ENCODE data around the gene CPSF3. TPM values are rescaled to one million over a fixed set of nuclear protein-coding genes. Genes with fewer than 3 reads are reported as not detected.

Gene CPSF3
- total RNA-seq: 10 to 100 TPM; 57.9 to 64.6 TPM

DNA sequence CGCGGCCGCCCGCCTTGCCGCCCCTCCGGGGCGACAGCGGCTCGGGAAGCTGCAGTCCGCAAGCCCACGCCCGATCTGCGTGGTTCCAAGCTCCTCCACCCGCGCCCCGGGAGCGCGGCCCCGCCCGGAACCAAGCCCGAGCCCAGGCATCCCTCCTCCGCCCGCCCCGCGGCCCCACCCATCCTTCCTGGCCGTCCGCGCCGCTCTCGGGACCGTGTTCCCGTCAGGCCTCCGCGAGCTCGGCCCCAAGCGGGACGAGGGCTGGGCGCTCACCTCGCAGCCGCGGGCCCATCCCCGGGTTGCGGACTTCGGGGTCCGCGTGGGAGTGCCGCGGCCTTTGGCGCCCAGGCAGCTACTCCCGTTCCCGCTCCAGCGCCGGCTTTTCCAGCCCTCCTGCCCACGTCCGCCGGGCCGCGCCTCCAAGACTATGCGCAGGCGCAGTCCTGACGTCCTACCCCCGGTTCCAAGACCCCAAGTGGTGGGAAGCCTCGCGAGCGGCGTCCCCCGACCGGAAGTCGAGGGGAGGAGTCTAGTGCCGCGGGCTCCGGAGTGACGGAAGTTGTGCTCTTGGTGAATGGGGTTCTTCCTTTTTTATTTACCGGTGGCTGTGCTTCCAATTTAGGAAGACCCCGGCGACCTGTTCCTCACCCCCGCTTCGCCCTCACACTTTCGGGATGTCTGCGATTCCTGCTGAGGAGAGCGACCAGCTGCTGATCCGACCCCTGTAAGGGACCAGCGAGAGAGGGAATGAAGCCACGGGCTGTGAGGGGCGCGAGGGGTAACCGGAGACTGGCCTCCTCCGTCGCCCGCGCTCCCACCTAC, at the start of gene CPSF3, which contains the start of gene ITGB1BP1:
Gene CPSF3, plus strand, starts transcription at position 555 of the 822 bp plus-strand sequence. Its CDS starts 120 bp downstream, at position 675.
Gene ITGB1BP1, minus strand, starts transcription at position 429 of the 822 bp plus-strand sequence. CDS start 4,831 bp downstream, outside the sequence.
- CTCF ChIA-PET: interaction anchor here (1.0 to 1.8 kb wide), 4 partner anchors 10 to 284 kb away, joined by 3 to 7 read pairs (median 4); partner anchors contain the start of gene IAH1
- Mint-ChIP-seq H3K9me3 (ENCODE audit: low read depth) (no peaks in the 10 kb centered on the region), H3K4me3 (no peak within 1 kb of the TSS), H3K27me3 (no peaks in the 10 kb centered on the region), H3K27ac (no peak within 1 kb of the TSS), H3K4me1 (peaks cover 35% of the 10 kb centered on the region), H3K36me3 (peaks cover 15% of the 10 kb centered on the region)
- peak; percentile 90 for ATAC-seq
- DNase-seq: peak; percentile 99

DNA sequence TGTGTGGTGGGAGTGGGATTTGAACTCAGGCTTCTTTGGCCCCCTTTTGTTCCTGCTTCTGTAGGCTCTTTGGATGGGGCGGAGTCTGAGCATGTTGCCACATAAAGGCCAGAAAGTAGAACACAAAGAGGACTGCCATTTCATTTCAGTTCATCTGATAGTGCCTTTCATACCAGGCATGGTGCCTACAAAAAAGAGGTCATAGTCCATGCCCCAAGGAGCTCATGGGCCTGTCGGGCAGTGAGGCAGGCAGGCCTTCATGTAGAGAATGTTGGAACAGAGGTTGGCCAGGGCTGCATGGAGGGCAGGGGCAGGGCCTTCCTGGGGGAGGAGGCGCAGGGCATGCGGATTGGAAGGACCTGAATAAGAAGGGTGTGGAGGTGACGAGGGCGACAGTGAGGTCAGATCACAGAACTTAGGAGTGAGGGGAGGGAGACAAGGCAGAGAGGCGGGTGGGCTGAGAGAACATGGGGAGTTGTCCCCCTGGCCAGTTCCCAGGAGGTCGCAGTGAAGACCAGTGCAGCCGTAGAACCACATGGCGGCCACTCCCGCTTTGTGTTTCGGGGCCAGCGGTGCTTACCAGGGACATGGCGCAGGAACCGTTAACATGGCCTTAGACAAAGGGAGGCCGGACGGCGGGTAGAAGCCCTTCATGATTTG, 49.3 kb upstream of the CPSF3 start:
- H3K4me3 Mint-ChIP-seq: no peak overlapping the region

DNA sequence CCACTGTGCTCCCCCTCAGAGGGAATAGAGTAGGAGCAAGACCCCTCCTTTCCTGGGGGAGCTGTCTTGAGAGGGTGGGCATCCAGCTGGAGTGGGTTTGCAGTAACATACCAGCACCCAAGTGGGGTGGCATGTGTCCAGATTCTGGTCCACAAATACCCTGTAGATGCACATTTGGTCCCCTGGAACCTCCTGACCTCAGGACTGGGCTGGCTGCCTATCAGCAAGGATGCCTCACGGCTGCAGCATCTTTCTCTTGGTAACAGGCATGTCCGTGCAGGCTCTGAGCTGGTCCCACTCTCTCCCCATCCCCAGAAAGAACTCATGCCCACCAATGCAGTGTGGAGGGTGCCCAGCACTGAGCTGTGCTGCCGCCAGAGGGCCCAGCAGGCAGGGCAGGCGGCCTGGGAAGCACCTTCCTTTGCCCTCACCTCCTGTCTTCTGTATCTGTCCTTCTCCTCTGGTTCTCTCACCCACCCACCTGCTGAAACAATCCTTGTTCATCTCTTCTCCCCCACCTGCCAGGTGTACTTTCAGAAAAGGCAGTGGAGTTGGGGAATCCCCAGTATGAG, 47.5 kb upstream of the CPSF3 start:
- CTCF ChIA-PET: interaction anchor here (1.0 kb wide), 1 partner anchor 11 kb away, joined by 3 read pairs; no protein-coding TSS in a partner anchor
- no peak for ATAC-seq
- no peak overlapping the region for H3K4me3 Mint-ChIP-seq
- no peaks in the 10 kb centered on the region for H3K9me3 Mint-ChIP-seq (ENCODE audit: low read depth)
- no peaks in the 10 kb centered on the region for H3K36me3 Mint-ChIP-seq
- peaks cover 15% of the 10 kb centered on the region for H3K27me3 Mint-ChIP-seq
- no peaks in the 10 kb centered on the region for H3K4me1 Mint-ChIP-seq
- DNase-seq: no peak
- no peak overlapping the region for H3K27ac Mint-ChIP-seq

More for the DNA sequence above, 49.3 kb upstream of the CPSF3 start:
- no peaks in the 10 kb centered on the region for H3K9me3 Mint-ChIP-seq (ENCODE audit: low read depth)
- ATAC-seq: no peak
- CTCF ChIA-PET: no interaction called here
- H3K27ac Mint-ChIP-seq: no peak overlapping the region
- H3K4me1 Mint-ChIP-seq: no peaks in the 10 kb centered on the region
- H3K27me3 Mint-ChIP-seq: peaks cover 15% of the 10 kb centered on the region
- no peaks in the 10 kb centered on the region for H3K36me3 Mint-ChIP-seq
- DNase-seq: no peak

DNA sequence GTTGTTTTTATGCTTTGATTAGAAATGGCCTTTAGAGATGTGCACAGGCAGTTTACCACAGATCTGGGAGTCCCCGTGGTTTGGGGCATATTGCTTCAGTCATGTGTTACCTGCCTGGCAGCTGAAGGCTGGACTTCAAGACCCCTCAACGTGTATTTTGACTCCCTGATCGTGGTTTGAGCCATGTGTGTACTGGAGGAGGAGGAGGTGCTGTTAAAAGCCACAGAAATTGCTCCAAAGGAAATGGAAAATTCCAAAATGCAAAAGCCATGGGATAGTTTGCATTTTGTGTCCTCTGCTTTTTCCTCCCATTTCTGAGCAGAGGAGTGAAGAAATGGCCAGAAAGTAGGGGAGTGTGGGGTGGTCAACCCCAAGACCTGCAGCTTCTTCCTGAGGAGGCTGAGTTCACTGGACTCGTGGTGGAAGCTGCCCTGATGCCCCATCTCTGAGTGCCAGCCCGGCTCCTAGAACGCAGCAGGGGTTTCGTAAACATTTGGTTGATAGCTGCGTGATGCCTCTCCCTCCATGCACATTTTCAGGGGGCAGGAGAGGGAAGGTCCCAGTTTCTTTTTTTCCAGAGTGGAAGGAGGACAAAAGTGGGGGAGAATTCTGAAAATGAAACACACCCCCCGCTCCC, 45.9 kb upstream of the CPSF3 start:
- peaks cover 11% of the 10 kb centered on the region for H3K27me3 Mint-ChIP-seq
- H3K4me1 Mint-ChIP-seq: no peaks in the 10 kb centered on the region
- no peak for ATAC-seq

DNA sequence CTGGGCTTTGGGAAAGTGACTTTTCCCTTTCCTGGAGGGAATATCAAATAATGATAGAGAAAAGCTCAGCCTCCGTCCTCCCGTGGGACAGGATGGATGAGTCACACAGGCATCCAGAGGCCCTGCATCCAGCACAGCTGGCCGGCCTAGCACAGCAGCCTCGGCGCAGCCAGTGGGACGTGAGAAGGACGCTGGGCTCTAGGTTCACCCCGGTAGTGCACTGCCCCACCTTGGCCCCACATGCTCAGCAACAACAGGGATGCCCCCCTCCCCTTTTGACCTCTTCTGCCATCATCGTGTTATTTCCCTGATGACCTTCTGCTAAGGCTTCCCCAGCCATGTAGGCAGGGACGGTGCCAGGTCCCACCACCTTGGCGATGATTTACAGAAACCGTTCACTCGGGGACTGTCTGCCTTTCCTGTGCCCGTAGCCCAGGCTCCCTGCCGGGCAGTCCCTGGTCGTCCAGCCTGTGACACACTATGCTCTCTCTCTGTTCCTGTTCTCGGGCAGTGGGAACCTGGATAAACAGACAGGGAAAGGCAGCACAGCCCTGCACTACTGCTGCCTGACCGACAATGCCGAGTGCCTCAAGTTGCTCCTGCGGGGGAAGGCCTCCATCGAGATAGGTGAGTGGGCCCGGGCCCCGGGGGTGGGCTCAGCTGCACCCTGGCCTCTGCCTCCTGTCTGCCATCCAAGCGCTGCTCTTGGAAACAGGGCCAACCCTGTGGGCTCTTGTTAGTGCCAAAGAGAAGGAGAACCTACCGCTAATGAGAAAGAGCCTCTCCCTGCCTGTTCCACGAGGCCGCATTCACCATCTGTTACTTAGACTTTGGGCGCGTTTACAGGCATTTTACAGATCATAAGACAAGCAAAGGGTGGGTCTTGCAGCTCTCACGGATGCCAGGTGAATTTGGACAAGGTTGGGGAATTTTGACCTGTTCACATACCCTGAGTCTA, 44.7 kb upstream of the CPSF3 start:
- CTCF ChIA-PET: no interaction called here
- no peaks in the 10 kb centered on the region for H3K9me3 Mint-ChIP-seq (ENCODE audit: low read depth)

More for the DNA sequence above, 45.9 kb upstream of the CPSF3 start:
- no peak for DNase-seq
- Mint-ChIP-seq H3K27ac (no peak overlapping the region), H3K9me3 (ENCODE audit: low read depth) (no peaks in the 10 kb centered on the region), H3K4me3 (no peak overlapping the region), H3K36me3 (no peaks in the 10 kb centered on the region)
- CTCF ChIA-PET: interaction anchor here (0.5 kb wide), 1 partner anchor 44 kb away, joined by 3 read pairs; no protein-coding TSS in a partner anchor

DNA sequence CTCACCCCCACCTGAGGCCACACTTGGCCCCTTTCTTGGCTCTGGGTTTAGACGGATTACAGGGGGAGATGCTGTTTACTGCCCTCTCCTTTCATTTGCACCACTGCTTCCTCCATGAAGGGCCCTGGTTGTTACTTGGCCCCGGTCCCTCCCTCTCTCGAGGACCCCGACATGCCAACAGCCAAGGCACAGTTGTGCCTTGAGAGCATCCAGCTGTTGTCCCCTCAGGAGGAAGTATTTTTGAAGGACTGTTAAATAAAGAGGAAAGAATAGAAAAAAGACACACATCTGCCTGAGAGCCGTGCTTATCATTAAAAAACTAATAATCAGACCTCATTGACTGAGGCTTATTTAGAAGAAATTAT, 44.1 kb upstream of the CPSF3 start:
- H3K9me3 Mint-ChIP-seq (ENCODE audit: low read depth): no peaks in the 10 kb centered on the region
- H3K4me3 Mint-ChIP-seq: no peak overlapping the region
- peaks cover 11% of the 10 kb centered on the region for H3K27me3 Mint-ChIP-seq
- no peaks in the 10 kb centered on the region for H3K36me3 Mint-ChIP-seq
- H3K4me1 Mint-ChIP-seq: no peaks in the 10 kb centered on the region
- CTCF ChIA-PET: no interaction called here
- H3K27ac Mint-ChIP-seq: no peak overlapping the region
- no peak for ATAC-seq
- no peak for DNase-seq

More for the DNA sequence above, 44.7 kb upstream of the CPSF3 start:
- Mint-ChIP-seq H3K27me3 (peaks cover 11% of the 10 kb centered on the region), H3K4me1 (no peaks in the 10 kb centered on the region), H3K4me3 (no peak overlapping the region), H3K36me3 (no peaks in the 10 kb centered on the region), H3K27ac (no peak overlapping the region)
- DNase-seq: no peak
- ATAC-seq: no peak

DNA sequence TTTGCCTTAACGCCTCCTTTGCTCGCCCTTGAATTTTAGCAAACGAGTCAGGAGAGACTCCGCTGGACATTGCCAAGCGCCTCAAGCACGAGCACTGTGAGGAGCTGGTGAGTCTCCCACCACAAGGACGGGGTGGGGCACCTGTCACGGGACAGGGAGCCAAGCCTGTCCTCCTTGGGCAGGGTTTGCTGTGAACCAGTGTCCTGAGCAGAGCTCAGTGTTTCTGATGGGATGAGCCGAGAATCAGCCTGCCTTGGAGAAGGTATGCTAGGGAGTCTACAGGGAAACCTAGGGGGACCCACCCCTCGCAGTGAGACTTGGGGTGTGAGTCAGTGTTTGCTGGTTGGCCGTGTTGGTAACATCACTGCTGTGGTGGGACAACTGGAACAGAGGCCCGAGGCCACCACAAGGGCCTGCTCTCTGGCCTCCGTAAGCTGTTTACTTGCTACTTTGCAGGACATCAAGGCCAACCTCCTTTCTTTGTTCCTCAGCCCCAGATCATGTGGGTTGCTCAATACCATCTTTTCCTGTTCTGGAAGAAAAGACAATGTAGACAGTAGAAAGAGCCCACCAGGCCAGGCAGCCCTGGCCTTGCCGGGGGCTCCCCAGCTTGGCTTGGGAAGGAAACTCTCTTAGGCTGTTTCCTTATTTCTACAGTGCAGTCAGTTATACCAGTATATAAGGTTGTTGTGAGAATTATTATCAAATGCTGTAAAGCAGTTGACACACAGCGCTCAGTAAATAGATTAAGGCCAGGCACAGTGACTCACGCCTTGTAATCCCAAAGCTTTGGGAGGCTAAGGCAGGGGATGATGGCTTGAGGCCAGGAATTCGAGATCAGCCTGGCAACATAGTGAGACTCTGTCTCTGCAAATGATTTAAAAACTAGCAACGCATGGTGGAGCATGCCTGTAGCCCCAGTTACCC, 42.5 kb upstream of the CPSF3 start:
- DNase-seq (no peak), ATAC-seq (no peak)
- H3K9me3 Mint-ChIP-seq (ENCODE audit: low read depth): no peaks in the 10 kb centered on the region
- CTCF ChIA-PET: no interaction called here
- no peaks in the 10 kb centered on the region for H3K36me3 Mint-ChIP-seq
- no peak overlapping the region for H3K27ac Mint-ChIP-seq
- peaks cover 11% of the 10 kb centered on the region for H3K27me3 Mint-ChIP-seq
- H3K4me1 Mint-ChIP-seq: no peaks in the 10 kb centered on the region
- no peak overlapping the region for H3K4me3 Mint-ChIP-seq

DNA sequence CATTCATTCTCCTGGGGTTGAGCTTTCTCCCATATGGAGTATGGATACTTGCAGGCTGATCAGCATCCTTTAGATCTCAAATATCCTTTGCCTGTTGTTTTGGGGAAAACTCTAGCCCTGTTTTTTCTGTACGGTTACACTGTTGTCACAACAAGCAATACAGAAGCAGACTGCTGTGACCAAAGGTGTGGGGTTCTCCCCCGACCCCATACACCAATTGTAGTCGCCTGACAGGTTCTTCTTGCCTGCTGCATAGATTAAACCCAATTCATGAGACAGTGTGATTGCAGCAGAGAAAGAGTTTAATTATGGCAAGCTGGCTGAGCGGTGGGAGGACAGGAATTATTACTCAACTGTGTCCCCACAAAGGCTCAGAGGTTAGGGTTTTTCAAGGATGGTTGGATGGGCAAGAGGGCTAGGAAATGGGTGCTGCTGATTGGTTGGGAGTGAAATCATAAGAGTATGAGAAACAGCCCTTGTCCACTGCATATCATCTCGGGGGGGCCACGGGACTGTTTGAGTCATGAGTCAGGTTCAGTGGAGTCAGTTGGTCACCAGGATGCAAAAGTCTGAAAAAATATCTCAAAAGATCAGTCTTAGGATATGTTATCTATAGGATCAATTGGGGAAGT, 40.7 kb upstream of the CPSF3 start:
- H3K36me3 Mint-ChIP-seq: no peaks in the 10 kb centered on the region
- CTCF ChIA-PET: no interaction called here
- no peaks in the 10 kb centered on the region for H3K27me3 Mint-ChIP-seq
- ATAC-seq: no peak
- no peak overlapping the region for H3K27ac Mint-ChIP-seq
- no peaks in the 10 kb centered on the region for H3K9me3 Mint-ChIP-seq (ENCODE audit: low read depth)
- no peak for DNase-seq
- no peaks in the 10 kb centered on the region for H3K4me1 Mint-ChIP-seq
- no peak overlapping the region for H3K4me3 Mint-ChIP-seq

DNA sequence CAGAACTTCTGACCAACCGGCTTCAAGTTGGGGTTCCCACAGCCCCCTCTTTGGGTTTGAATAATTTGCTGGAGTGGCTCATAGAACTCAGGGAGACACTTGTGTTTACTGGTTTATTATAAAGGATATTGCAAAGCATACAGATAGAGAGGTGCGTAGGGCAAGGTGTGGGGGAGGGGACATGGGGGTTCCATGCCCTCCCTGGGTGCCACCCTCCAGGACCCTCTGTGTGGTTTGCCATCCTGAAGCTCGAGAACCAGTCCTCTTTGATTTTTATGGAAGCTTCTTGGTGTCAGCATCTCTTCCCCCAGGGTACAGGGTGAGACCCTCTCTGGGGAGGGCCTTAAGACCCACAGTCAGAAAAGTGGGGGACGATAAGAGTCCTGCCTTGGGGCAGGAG, 38.9 kb upstream of the CPSF3 start:
- Mint-ChIP-seq H3K9me3 (ENCODE audit: low read depth) (no peaks in the 10 kb centered on the region), H3K27ac (no peak overlapping the region), H3K27me3 (no peaks in the 10 kb centered on the region), H3K4me1 (no peaks in the 10 kb centered on the region), H3K36me3 (no peaks in the 10 kb centered on the region), H3K4me3 (no peak overlapping the region)
- CTCF ChIA-PET: interaction anchor here (0.6 kb wide), 1 partner anchor 58 kb away, joined by 3 read pairs; no protein-coding TSS in a partner anchor
- no peak for ATAC-seq
- no peak for DNase-seq

DNA sequence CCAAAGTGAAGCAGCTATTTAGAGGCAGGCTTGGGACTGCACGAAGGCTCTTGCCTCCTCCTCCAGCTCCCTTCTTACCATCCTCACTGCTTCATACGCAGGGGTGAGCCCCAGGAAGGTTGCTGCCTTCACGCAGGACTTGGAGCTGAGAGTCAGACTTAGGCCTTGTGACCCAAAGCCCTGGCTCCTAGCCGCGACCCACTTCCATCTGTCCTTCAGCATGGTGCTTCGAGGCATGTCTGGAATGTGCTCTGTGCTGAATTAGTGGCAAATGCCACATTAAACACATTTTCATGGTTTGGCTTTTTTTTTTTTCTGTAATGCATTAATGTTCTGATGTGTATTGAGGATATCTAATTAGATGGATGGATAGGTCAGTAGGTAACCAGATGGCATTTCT, 37.6 kb upstream of the CPSF3 start:
- no peak overlapping the region for H3K4me3 Mint-ChIP-seq
- ATAC-seq: no peak
- H3K27me3 Mint-ChIP-seq: no peaks in the 10 kb centered on the region
- no peaks in the 10 kb centered on the region for H3K36me3 Mint-ChIP-seq
- CTCF ChIA-PET: interaction anchor here (0.6 kb wide), 1 partner anchor 992 kb away, joined by 3 read pairs; no protein-coding TSS in a partner anchor
- no peak for DNase-seq
- no peaks in the 10 kb centered on the region for H3K9me3 Mint-ChIP-seq (ENCODE audit: low read depth)
- H3K27ac Mint-ChIP-seq: no peak overlapping the region
- no peaks in the 10 kb centered on the region for H3K4me1 Mint-ChIP-seq

DNA sequence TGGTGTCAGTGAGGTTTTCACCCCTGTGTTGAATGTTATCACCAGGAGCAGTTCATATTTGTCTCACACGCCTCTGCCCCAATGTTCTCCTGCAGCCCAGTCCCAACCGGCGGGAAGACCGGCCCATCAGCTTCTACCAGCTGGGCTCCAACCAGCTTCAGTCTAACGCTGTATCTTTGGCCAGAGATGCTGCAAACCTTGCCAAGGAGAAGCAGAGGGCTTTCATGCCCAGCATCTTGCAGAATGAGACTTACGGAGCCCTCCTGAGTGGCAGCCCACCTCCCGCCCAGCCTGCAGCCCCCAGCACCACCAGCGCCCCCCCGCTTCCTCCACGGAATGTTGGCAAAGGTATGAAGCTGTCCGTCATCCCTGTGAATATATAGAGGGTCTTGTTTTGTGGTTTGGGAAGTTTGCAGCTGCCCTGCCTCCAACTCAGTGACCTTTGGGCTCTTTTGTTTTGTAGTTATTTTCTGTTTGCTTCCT, 35.2 kb upstream of the CPSF3 start:
- H3K4me1 Mint-ChIP-seq: no peaks in the 10 kb centered on the region
- no peaks in the 10 kb centered on the region for H3K27me3 Mint-ChIP-seq
- H3K36me3 Mint-ChIP-seq: no peaks in the 10 kb centered on the region
- CTCF ChIA-PET: no interaction called here
- no peaks in the 10 kb centered on the region for H3K9me3 Mint-ChIP-seq (ENCODE audit: low read depth)
- H3K27ac Mint-ChIP-seq: no peak overlapping the region
- no peak for DNase-seq
- no peak overlapping the region for H3K4me3 Mint-ChIP-seq
- no peak for ATAC-seq
